Neural cell (in vitro differentiated cells): Measurements from ENCODE around the gene FLYWCH1. TPM values are rescaled to one million over a fixed set of nuclear protein-coding genes. Genes with fewer than 3 reads are reported as not detected.
A peak's percentile ranks its signal among the peaks of the same experiment; 100 is the strongest.

ENCODE experiments used
- H2AFZ ChIP-seq: fragments of 200-600, 300-800 bp; sonication (generic), shearing (Covaris generic); 2 replicates; pipeline ENCODE4 v1.6.0; 2014; ENCODE audit warnings: low read depth, mild to moderate bottlenecking, antibody characterized with exemption, low read length, moderate library complexity
- H3F3A ChIP-seq: fragments of 200-600 bp; shearing (Covaris generic); 2 replicates; pipeline ENCODE4 v1.6.1; 2016; ENCODE audit warnings: mild to moderate bottlenecking, moderate library complexity, mixed read lengths, antibody characterized with exemption, low read length; ENCODE audit not compliant: insufficient read depth, poor library complexity, severe bottlenecking
- H3K27ac ChIP-seq: fragments of 200-600, 300-800 bp; sonication (generic), shearing (Covaris generic); 2 replicates; pipeline ENCODE4 v1.5.1; 2014; ENCODE audit warnings: mild to moderate bottlenecking, low read length, moderate library complexity
- H3K27me3 ChIP-seq: fragments of 300-800, 200-600 bp; sonication (generic), shearing (Covaris generic); 2 replicates; pipeline ENCODE4 v1.6.0; 2014; ENCODE audit warnings: mild to moderate bottlenecking, low read depth, low read length, moderate library complexity; ENCODE audit not compliant: insufficient read depth
- H3K36me3 ChIP-seq: fragments of 300-800, 200-600 bp; sonication (generic), shearing (Covaris generic); 2 replicates; pipeline ENCODE4 v1.5.1; 2014; ENCODE audit warnings: mild to moderate bottlenecking, antibody characterized with exemption, low read length, moderate library complexity; ENCODE audit not compliant: insufficient read depth
- H3K4me2 ChIP-seq: fragments of 300-800, 200-600 bp; sonication (generic), shearing (Covaris generic); 2 replicates; pipeline ENCODE4 v1.6.0; 2014; ENCODE audit warnings: mild to moderate bottlenecking, low read length
- H3K4me3 ChIP-seq: fragments of 300-800, 200-600 bp; sonication (generic), shearing (Covaris generic); 2 replicates; pipeline ENCODE4 v1.5.1; 2014; ENCODE audit warnings: mild to moderate bottlenecking, low read length, moderate library complexity
- H3K79me2 ChIP-seq: fragments of 200-600 bp; shearing (Covaris generic); replicated peaks from 2 replicates; pipeline ENCODE4 v1.6.0; 2014; ENCODE audit warnings: mild to moderate bottlenecking, low read length, moderate library complexity; ENCODE audit not compliant: insufficient read depth
- H3K9ac ChIP-seq: fragments of 300-800, 200-600 bp; sonication (generic), shearing (Covaris generic); 2 replicates; pipeline ENCODE4 v1.6.1; 2016; ENCODE audit warnings: mild to moderate bottlenecking, low read length, mixed read lengths
- H3K9me2 ChIP-seq: fragments of 200-600 bp; shearing (Covaris generic); 2 replicates; pipeline ENCODE4 v1.6.1; 2016; ENCODE audit warnings: mild to moderate bottlenecking, low read length, mixed read lengths; ENCODE audit not compliant: insufficient read depth
- H3K9me3 ChIP-seq: fragments of 200-600, 300-800 bp; sonication (generic), shearing (Covaris generic); 2 replicates; pipeline ENCODE4 v1.6.1; 2016; ENCODE audit warnings: mild to moderate bottlenecking, mixed run types, low read length, moderate library complexity, mixed read lengths
- H4K20me1 ChIP-seq: fragments of 200-600 bp; shearing (Covaris generic); 2 replicates; pipeline ENCODE4 v1.6.1; 2016; ENCODE audit warnings: mild to moderate bottlenecking, mixed run types; ENCODE audit not compliant: insufficient read depth
- EP300 ChIP-seq: fragments of 450-650 bp; conservative IDR thresholded peaks from 2 replicates; pipeline ENCODE4 v1.6.1; 2014; ENCODE audit warnings: antibody characterized with exemption, mild to moderate bottlenecking, moderate library complexity; ENCODE audit not compliant: poor library complexity, severe bottlenecking
- EZH2 ChIP-seq: fragments of 200-600, 300-800 bp; shearing (Covaris generic), sonication (generic); IDR thresholded peaks from 2 replicates; pipeline ENCODE4 v1.6.1; 2014; ENCODE audit warnings: antibody characterized with exemption, low read length, borderline replicate concordance, mild to moderate bottlenecking; ENCODE audit not compliant: insufficient read depth, poor library complexity, severe bottlenecking
- MXI1 ChIP-seq: fragments of 450-650 bp; conservative IDR thresholded peaks from 2 replicates; pipeline ENCODE4 v1.6.1; 2014; ENCODE audit warnings: antibody characterized with exemption, mild to moderate bottlenecking; ENCODE audit not compliant: poor library complexity, severe bottlenecking
- POLR2AphosphoS5 ChIP-seq: IDR thresholded peaks from 2 replicates; pipeline ENCODE4 v1.6.1; 2012
- RAD21 ChIP-seq: fragments of 450-650 bp; conservative IDR thresholded peaks from 2 replicates; pipeline ENCODE4 v1.6.1; 2014; ENCODE audit warnings: antibody characterized with exemption, mild to moderate bottlenecking, moderate library complexity
- SMC3 ChIP-seq: fragments of 450-650 bp; conservative IDR thresholded peaks from 2 replicates; pipeline ENCODE4 v1.6.1; 2014; ENCODE audit warnings: antibody characterized with exemption, mild to moderate bottlenecking, moderate library complexity; ENCODE audit not compliant: poor library complexity
- TAF1 ChIP-seq: IDR thresholded peaks from 2 replicates; pipeline ENCODE4 v1.6.1; 2012; ENCODE audit warnings: low read depth
- polyA plus RNA-seq: library from polyadenylated mRNA; depleted of rRNA; stranded (reverse); fragments of >200 nt; gene quantifications from 2 replicates; pipeline ENCODE4 v1.2.3, GENCODE V29; 2014
- TF ChIP-seq, protein P1 (sequence below): IDR thresholded peaks from 2 replicates; pipeline ENCODE4 v1.6.1; 2012; ENCODE audit warnings: borderline replicate concordance
- TF ChIP-seq, protein P2 (sequence below): fragments of 450-650 bp; IDR thresholded peaks from 2 replicates; pipeline ENCODE4 v1.5.1; 2014; ENCODE audit warnings: antibody characterized with exemption, mild to moderate bottlenecking, moderate library complexity; ENCODE audit not compliant: poor library complexity, severe bottlenecking

Gene FLYWCH1
- polyA plus RNA-seq, 1 donor from 2014 or later: 33.0 TPM

DNA sequence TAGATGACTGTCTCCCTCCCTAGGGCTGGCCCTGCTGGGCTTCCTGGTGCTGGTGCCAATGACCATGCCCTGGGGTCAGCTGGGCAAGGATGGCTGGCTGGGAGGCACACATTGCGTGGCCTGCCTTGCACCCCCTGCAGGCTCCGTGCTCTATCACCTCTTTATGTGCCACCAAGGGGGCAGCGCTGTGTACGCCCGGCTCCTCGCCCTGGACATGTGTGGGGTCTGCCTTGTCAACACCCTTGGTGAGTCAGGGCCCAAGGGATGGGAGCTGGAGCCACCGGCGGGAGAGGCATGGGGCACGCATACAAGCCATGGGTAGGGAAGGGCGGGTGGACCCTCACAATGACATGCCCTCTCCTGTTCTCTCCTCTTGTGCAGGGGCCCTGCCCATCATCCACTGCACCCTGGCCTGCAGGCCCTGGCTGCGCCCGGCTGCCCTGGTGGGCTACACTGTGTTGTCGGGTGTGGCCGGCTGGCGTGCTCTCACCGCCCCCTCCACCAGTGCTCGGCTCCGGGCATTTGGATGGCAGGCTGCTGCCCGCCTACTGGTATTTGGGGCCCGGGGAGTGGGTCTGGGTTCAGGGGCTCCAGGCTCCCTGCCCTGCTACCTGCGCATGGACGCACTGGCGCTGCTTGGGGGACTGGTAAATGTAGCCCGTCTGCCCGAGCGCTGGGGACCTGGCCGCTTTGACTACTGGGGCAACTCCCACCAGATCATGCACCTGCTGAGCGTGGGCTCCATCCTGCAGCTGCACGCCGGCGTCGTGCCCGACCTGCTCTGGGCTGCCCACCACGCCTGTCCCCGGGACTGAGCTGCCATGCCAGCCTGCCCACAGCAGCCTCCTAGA, 59.6 kb downstream of the FLYWCH1 start:
- Histone ChIP-seq H3F3A (no peaks in the 10 kb centered on the region), H3K9me3 (no peaks in the 10 kb centered on the region), H3K27me3 (peaks cover 19% of the 10 kb centered on the region), H3K27ac (no peak overlapping the region), H3K9me2 (no peaks in the 10 kb centered on the region), H3K36me3 (no peaks in the 10 kb centered on the region), H3K9ac (no peak overlapping the region), H3K4me3 (peak overlapping the region; percentile 98), H4K20me1 (no peaks in the 10 kb centered on the region), H3K4me2 (no peak overlapping the region), H2AFZ (no peak overlapping the region), H3K79me2 (no peaks in the 10 kb centered on the region)
- TF ChIP-seq EZH2: no peak
- TF ChIP-seq, protein P1, sequence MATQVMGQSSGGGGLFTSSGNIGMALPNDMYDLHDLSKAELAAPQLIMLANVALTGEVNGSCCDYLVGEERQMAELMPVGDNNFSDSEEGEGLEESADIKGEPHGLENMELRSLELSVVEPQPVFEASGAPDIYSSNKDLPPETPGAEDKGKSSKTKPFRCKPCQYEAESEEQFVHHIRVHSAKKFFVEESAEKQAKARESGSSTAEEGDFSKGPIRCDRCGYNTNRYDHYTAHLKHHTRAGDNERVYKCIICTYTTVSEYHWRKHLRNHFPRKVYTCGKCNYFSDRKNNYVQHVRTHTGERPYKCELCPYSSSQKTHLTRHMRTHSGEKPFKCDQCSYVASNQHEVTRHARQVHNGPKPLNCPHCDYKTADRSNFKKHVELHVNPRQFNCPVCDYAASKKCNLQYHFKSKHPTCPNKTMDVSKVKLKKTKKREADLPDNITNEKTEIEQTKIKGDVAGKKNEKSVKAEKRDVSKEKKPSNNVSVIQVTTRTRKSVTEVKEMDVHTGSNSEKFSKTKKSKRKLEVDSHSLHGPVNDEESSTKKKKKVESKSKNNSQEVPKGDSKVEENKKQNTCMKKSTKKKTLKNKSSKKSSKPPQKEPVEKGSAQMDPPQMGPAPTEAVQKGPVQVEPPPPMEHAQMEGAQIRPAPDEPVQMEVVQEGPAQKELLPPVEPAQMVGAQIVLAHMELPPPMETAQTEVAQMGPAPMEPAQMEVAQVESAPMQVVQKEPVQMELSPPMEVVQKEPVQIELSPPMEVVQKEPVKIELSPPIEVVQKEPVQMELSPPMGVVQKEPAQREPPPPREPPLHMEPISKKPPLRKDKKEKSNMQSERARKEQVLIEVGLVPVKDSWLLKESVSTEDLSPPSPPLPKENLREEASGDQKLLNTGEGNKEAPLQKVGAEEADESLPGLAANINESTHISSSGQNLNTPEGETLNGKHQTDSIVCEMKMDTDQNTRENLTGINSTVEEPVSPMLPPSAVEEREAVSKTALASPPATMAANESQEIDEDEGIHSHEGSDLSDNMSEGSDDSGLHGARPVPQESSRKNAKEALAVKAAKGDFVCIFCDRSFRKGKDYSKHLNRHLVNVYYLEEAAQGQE: no peak
- no peak for TF ChIP-seq SMC3

DNA sequence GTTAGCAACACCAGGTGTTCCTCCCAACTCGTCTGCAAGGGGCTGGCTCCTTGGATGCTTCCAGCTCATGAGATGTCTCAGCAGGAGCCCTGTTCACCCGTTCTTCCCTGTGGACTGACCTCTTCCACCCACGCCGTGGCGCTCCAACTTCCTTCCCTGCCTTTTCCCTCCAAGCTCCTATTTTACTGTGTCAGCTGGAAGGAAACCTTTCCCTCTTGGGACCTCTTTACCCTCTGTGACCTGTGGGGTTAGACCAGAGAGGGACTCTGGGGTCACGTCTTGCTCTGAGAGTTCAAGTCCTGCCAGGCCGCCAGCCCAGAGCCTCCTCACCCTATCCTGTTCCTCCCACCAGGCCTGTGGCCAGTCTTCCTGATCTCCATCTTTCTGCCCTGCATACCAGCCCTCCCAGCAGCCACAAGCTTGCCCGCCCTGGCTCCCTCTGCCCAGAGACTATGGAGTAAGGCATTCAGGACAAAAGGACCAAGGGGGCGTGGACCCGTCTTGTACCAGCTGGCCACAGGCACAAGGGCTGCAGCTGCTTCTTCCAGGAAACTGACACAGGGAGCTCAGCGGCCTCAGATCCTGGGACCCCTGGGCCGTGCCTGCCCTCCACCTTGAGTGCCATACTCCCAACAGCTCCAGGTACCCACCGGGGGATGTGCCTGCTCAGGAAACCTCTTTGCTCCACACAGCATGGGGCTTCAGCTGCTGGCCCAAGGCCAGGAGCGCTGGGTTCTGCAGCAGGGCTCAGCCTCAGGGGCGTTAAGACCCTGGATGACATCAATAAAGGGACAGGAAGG, 60.5 kb downstream of the FLYWCH1 start:
- Histone ChIP-seq H2AFZ (no peak overlapping the region), H3K9ac (no peak overlapping the region), H4K20me1 (no peaks in the 10 kb centered on the region), H3K79me2 (no peaks in the 10 kb centered on the region), H3K9me3 (no peaks in the 10 kb centered on the region), H3F3A (no peaks in the 10 kb centered on the region), H3K36me3 (no peaks in the 10 kb centered on the region), H3K27me3 (peaks cover 13% of the 10 kb centered on the region), H3K4me3 (no peak overlapping the region), H3K4me2 (no peak overlapping the region), H3K9me2 (no peaks in the 10 kb centered on the region), H3K27ac (no peak overlapping the region)
- TF ChIP-seq RAD21: no peak

DNA sequence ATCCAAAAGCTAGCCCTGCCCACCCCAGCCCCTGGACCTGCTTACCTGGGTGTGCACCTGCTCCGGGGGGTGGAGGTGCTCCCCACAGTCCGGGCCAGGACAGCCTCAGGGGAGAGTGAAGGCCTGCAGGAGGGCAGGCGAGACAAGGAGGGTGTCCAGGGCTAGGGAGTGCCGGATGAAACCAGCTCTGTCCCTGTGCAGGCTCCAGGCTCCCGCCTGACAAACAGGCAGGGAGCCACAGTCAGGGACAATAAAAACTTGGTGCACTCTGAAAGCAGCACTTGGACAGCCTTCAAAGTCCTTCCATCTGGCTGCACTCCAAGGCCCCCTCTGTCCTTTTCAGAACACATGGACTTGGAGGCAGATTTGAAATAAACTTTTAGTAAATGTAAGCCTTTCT, 61.4 kb downstream of the FLYWCH1 start:
- H3K9me2 ChIP-seq: no peaks in the 10 kb centered on the region
- no peak overlapping the region for H3K4me2 ChIP-seq
- H3K27me3 ChIP-seq: peaks cover 4% of the 10 kb centered on the region
- H3K9me3 ChIP-seq: no peaks in the 10 kb centered on the region
- no peaks in the 10 kb centered on the region for H3F3A ChIP-seq
- no peak overlapping the region for H3K4me3 ChIP-seq
- H2AFZ ChIP-seq: no peak overlapping the region
- H3K36me3 ChIP-seq: no peaks in the 10 kb centered on the region
- TF ChIP-seq, protein P2, sequence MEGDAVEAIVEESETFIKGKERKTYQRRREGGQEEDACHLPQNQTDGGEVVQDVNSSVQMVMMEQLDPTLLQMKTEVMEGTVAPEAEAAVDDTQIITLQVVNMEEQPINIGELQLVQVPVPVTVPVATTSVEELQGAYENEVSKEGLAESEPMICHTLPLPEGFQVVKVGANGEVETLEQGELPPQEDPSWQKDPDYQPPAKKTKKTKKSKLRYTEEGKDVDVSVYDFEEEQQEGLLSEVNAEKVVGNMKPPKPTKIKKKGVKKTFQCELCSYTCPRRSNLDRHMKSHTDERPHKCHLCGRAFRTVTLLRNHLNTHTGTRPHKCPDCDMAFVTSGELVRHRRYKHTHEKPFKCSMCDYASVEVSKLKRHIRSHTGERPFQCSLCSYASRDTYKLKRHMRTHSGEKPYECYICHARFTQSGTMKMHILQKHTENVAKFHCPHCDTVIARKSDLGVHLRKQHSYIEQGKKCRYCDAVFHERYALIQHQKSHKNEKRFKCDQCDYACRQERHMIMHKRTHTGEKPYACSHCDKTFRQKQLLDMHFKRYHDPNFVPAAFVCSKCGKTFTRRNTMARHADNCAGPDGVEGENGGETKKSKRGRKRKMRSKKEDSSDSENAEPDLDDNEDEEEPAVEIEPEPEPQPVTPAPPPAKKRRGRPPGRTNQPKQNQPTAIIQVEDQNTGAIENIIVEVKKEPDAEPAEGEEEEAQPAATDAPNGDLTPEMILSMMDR: no peak
- TF ChIP-seq, protein P1: no peak
- TF ChIP-seq SMC3 (no peak), RAD21 (no peak), EP300 (no peak), EZH2 (no peak), POLR2AphosphoS5 (no peak), TAF1 (no peak), MXI1 (no peak)
- no peak overlapping the region for H3K9ac ChIP-seq
- no peaks in the 10 kb centered on the region for H3K79me2 ChIP-seq
- H3K27ac ChIP-seq: no peak overlapping the region
- no peaks in the 10 kb centered on the region for H4K20me1 ChIP-seq
